IPS-20b (cell line): ENCODE data around the gene NOVA2.

Experiments used
- H3K27ac ChIP-seq: one replicate; pipeline ENCODE4 v1.5.1; 2013; ENCODE audit warnings: low read length
- H3K27me3 ChIP-seq: 2 replicates; pipeline ENCODE4 v1.6.1; 2013; ENCODE audit warnings: mild to moderate bottlenecking, low read length, inconsistent platforms; ENCODE audit not compliant: insufficient read depth
- H3K36me3 ChIP-seq: 2 replicates; pipeline ENCODE4 v1.6.1; 2013; ENCODE audit warnings: low read depth, mild to moderate bottlenecking, inconsistent platforms, low read length, moderate library complexity; ENCODE audit not compliant: insufficient read depth
- H3K4me1 ChIP-seq: 2 replicates; pipeline ENCODE4 v1.6.1; 2013; ENCODE audit warnings: mild to moderate bottlenecking, control low read depth, inconsistent platforms, low read length, moderate library complexity; ENCODE audit not compliant: insufficient read depth
- H3K4me3 ChIP-seq: 2 replicates; pipeline ENCODE4 v1.5.1; 2013; ENCODE audit warnings: mild to moderate bottlenecking, low read length, inconsistent platforms
- H3K9ac ChIP-seq: 2 replicates; pipeline ENCODE4 v1.6.1; 2013; ENCODE audit warnings: low read depth, mild to moderate bottlenecking, inconsistent platforms, low read length, moderate library complexity
- H3K9me3 ChIP-seq: 2 replicates; pipeline ENCODE4 v1.6.1; 2013; ENCODE audit warnings: mild to moderate bottlenecking, low read depth, low read length, inconsistent platforms; ENCODE audit not compliant: insufficient read depth

NOVA2 gene

GRCh38 chr19:45913874-45914830, 59.5 kb downstream of the NOVA2 start, which contains the start of gene NANOS2:
Gene NANOS2, minus strand, starts transcription at chr19:45914778. Its CDS starts 85 bp downstream, at chr19:45914693.
- H3K36me3 ChIP-seq, result no peaks in the 10 kb centered on the region
- H3K27ac ChIP-seq, result no peak within 1 kb of the TSS
- H3K9me3 ChIP-seq, result no peaks in the 10 kb centered on the region
- H3K9ac ChIP-seq, result no peak within 1 kb of the TSS
- no peak within 1 kb of the TSS for H3K4me3 ChIP-seq
- no peaks in the 10 kb centered on the region for H3K27me3 ChIP-seq
- no peaks in the 10 kb centered on the region for H3K4me1 ChIP-seq

GRCh38 chr19:45911291-45911690, 62.4 kb downstream of the NOVA2 start:
- no peak overlapping the region for H3K4me3 ChIP-seq
- H3K9ac ChIP-seq, result no peak overlapping the region
- H3K27ac ChIP-seq, result no peak overlapping the region
- no peaks in the 10 kb centered on the region for H3K27me3 ChIP-seq
- H3K4me1 ChIP-seq, result no peaks in the 10 kb centered on the region
- no peaks in the 10 kb centered on the region for H3K9me3 ChIP-seq
- H3K36me3 ChIP-seq, result no peaks in the 10 kb centered on the region

- H3K36me3 ChIP-seq, result no peaks in the 10 kb centered on the region
- no peaks in the 10 kb centered on the region for H3K27me3 ChIP-seq
- H3K27ac ChIP-seq, result no peak overlapping the region
- H3K4me1 ChIP-seq, result no peaks in the 10 kb centered on the region
- H3K4me3 ChIP-seq, result no peak overlapping the region
- H3K9me3 ChIP-seq, result no peaks in the 10 kb centered on the region
- no peak overlapping the region for H3K9ac ChIP-seq
These were observed 64.7 kb downstream of the NOVA2 start for GRCh38 chr19:45908956-45909355.

- Histone ChIP-seq H3K4me1 (no peaks in the 10 kb centered on the region), H3K9ac (no peak overlapping the region), H3K9me3 (no peaks in the 10 kb centered on the region), H3K27me3 (peaks cover 9% of the 10 kb centered on the region), H3K4me3 (no peak overlapping the region), H3K36me3 (no peaks in the 10 kb centered on the region), H3K27ac (no peak overlapping the region)
These were observed 67.4 kb downstream of the NOVA2 start for GRCh38 chr19:45906221-45906620.

GRCh38 chr19:45905011-45905410, 68.7 kb downstream of the NOVA2 start:
- no peaks in the 10 kb centered on the region for H3K36me3 ChIP-seq
- no peak overlapping the region for H3K4me3 ChIP-seq
- no peak overlapping the region for H3K9ac ChIP-seq
- no peaks in the 10 kb centered on the region for H3K9me3 ChIP-seq
- peaks cover 21% of the 10 kb centered on the region for H3K27me3 ChIP-seq
- peaks cover 3% of the 10 kb centered on the region; the same call in 1 of the 2 replicates for H3K4me1 ChIP-seq
- no peak overlapping the region for H3K27ac ChIP-seq

- Histone ChIP-seq H3K27ac (peak overlapping the region; percentile 86), H3K27me3 (peaks cover 25% of the 10 kb centered on the region), H3K4me1 (peaks cover 3% of the 10 kb centered on the region; the same call in 1 of the 2 replicates), H3K9ac (peak overlapping the region; percentile 76; the same call in 1 of the 2 replicates), H3K9me3 (no peaks in the 10 kb centered on the region), H3K4me3 (peak overlapping the region; percentile 89), H3K36me3 (peaks cover 6% of the 10 kb centered on the region)
These were observed 70.7 kb downstream of the NOVA2 start for GRCh38 chr19:45902651-45903625.

- peak within 1 kb of the TSS; percentile 89 for H3K4me3 ChIP-seq
- H3K4me1 ChIP-seq, result peaks cover 3% of the 10 kb centered on the region; the same call in 1 of the 2 replicates
- peak within 1 kb of the TSS; percentile 76; the same call in 1 of the 2 replicates for H3K9ac ChIP-seq
- H3K27me3 ChIP-seq, result peaks cover 25% of the 10 kb centered on the region
- peak within 1 kb of the TSS; percentile 86 for H3K27ac ChIP-seq
- peaks cover 6% of the 10 kb centered on the region for H3K36me3 ChIP-seq
- no peaks in the 10 kb centered on the region for H3K9me3 ChIP-seq
These were observed 71.6 kb downstream of the NOVA2 start, which contains the start of gene MYPOP for GRCh38 chr19:45901912-45902650. Gene MYPOP, minus strand, starts transcription at chr19:45902613. Its CDS starts 840 bp downstream, at chr19:45901773.

GRCh38 chr19:45901432-45901911, 72.2 kb downstream of the NOVA2 start:
- Histone ChIP-seq H3K9ac (no peak overlapping the region), H3K9me3 (no peaks in the 10 kb centered on the region), H3K36me3 (peaks cover 6% of the 10 kb centered on the region), H3K27me3 (peaks cover 25% of the 10 kb centered on the region), H3K4me1 (peaks cover 3% of the 10 kb centered on the region; the same call in 1 of the 2 replicates), H3K4me3 (peak overlapping the region; percentile 89; the same call in 1 of the 2 replicates), H3K27ac (no peak overlapping the region)

- H3K9ac ChIP-seq, result no peak overlapping the region
- H3K4me3 ChIP-seq, result peak overlapping the region; percentile 89; the same call in 1 of the 2 replicates
- peaks cover 6% of the 10 kb centered on the region for H3K36me3 ChIP-seq
- no peak overlapping the region for H3K27ac ChIP-seq
- peaks cover 25% of the 10 kb centered on the region for H3K27me3 ChIP-seq
- H3K9me3 ChIP-seq, result no peaks in the 10 kb centered on the region
- H3K4me1 ChIP-seq, result peaks cover 3% of the 10 kb centered on the region; the same call in 1 of the 2 replicates
These were observed 72.8 kb downstream of the NOVA2 start for GRCh38 chr19:45900738-45901431.

- Histone ChIP-seq H3K4me3 (no peak overlapping the region), H3K9ac (no peak overlapping the region), H3K9me3 (no peaks in the 10 kb centered on the region), H3K4me1 (peaks cover 3% of the 10 kb centered on the region; the same call in 1 of the 2 replicates), H3K36me3 (peaks cover 6% of the 10 kb centered on the region), H3K27ac (no peak overlapping the region), H3K27me3 (peaks cover 25% of the 10 kb centered on the region)
These were observed 73.6 kb downstream of the NOVA2 start for GRCh38 chr19:45899919-45900589.
